GM10847 (cell line): ENCODE measurements around the gene PDLIM7.

Source experiments
- POLR2A ChIP-seq: IDR thresholded peaks from 2 replicates; pipeline ENCODE4 v1.6.1; 2011; ENCODE audit not compliant: insufficient read length; ENCODE audit errors: extremely low read depth

PDLIM7 gene

GRCh38 chr5:177443144-177443983 is 54.0 kb downstream of the PDLIM7 start:
- no peak for TF ChIP-seq POLR2A

- TF ChIP-seq POLR2A = no peak
Measured at GRCh38 chr5:177442066-177442826, 55.2 kb downstream of the PDLIM7 start.

DNA sequence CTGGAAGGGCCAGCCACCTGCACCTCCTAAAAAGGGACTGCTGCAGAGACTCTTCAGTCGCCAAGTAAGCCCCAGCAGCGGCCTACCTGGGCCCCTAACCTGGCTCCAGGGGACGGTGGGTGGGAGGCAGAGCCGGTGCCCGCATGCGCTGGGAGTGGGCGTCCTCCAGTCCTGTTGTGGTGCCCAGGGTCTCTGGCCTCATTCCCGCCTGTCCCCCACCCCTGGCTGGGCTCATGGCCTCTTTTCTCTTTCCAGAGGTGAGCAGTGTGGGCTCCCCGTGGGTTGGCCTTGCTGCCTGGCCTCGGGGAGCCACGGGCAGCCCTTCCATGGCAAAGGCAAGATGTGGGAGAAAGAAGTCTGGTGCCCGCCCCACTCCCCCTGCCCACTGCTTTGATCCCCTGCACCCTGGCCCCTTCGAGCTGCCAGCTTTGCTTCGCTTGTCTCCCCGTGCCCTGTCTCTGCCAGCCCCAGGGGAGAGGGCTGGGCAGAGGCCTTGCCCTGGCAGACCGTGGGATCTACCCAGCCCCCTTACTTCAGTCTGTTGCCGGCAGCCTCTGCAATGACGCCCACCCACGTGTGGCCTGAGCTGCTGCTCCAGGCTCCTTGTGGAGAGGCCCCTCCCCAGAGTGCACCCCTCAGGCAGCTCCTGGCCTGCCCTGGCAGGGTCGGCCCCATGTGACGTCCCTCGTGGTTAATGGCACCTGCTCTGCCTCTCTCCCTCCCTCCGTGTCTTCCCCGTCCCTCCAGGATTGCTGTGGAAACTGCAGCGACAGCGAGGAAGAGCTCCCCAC is 56.2 kb downstream of the PDLIM7 start:
- TF ChIP-seq POLR2A = no peak

- no peak for TF ChIP-seq POLR2A
Measured at GRCh38 chr5:177440211-177440989, 57.0 kb downstream of the PDLIM7 start.

GRCh38 chr5:177439518-177440053 is 57.8 kb downstream of the PDLIM7 start:
- no peak for TF ChIP-seq POLR2A

- no peak for TF ChIP-seq POLR2A
Measured at GRCh38 chr5:177438468-177438867, 58.9 kb downstream of the PDLIM7 start.

DNA sequence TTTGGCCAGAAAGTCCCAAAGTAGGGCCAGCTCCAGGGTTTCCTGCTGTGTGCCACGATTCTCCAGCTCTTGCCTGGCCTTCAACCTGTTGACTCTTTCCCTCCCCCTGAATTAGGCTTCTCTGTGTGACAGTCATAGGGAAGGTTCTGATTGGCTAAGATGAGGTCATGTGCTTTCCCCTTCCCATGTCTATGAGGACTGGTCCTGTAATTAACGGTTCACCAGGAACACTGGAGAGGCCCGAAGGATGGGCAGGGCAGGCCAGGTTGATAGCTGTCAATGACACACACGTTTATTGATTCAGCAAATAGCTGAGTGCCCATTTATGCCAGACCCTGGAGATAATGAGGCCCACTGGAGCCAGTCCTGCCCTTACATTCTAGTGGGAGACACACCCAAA is 59.8 kb downstream of the PDLIM7 start:
- no peak for TF ChIP-seq POLR2A

DNA sequence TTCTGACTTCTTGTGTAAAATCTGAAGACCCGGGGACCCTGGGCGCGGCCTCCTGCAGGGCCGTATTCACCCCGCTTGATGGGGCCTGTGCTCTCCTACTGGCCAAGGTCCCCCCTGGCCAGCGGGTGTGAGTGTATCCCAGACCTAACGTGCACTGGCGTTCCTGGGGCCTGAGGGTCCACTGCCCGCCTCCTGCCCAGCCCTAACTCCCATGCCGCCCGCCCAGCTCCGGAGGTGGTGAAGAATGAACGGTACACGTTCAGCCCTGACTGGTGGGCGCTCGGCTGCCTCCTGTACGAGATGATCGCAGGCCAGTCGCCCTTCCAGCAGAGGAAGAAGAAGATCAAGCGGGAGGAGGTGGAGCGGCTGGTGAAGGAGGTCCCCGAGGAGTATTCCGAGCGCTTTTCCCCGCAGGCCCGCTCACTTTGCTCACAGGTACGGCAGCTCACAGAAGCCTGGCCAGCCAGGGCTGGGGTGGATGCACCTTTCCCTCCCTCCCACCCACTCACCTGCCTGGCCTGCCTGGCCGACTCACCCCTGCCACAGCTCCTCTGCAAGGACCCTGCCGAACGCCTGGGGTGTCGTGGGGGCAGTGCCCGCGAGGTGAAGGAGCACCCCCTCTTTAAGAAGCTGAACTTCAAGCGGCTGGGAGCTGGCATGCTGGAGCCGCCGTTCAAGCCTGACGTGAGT is 61.4 kb downstream of the PDLIM7 start:
- TF ChIP-seq POLR2A = no peak

DNA sequence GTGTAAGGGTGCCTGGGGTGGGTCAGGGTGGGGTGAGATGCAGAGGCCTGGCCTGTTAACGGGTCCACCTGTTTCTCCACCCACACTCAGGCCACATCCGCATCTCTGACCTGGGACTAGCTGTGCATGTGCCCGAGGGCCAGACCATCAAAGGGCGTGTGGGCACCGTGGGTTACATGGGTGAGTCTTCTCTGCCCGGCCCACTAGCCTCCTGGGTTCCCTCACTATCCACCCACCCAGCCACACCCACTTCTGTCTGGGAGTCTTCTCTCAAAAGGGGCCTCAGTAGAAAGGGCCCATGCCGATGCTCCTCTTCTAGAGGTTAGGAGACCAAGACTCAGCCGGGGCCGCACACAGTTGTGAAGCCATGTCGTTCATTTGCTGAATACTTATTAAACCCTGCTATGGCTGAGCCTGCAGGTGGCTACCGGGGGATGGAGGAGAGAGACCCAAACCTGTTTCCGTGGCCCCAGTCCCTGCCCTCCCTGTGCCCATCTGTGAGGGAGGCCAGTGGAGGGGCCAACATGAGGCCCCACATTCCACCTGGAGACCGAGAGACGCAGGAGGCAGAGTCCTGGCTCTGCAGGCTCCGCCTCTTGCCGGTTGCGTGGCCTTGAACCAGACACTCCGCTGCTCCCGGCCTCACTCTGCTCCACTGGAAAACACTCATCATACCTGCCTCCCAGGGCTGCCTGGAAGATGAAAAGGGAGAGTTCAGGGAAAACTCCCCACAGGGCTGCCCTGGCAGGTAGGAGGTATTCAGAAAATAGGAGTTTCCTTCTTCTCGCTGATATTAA is 62.3 kb downstream of the PDLIM7 start:
- TF ChIP-seq POLR2A = no peak

DNA sequence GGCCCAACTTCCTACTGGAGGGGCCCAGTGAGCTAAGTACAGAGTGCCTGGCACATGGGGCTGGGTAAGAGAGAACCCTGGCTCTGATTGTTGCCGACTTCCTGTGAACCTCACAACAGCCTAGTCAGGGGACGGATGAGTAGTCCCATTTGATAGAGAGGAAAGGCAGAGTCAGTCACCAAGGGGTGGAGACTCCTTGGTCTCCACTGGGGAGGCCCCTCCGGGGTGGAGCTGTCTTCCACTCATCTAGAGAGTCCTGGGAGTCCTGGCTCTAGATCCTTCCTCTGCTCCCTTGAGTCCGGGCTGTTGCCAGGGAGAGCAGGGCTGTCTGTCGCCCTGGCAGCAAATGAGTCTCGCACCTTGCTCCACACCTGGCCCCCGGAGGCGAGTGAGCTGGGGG is 63.0 kb downstream of the PDLIM7 start:
- TF ChIP-seq POLR2A = no peak

DNA sequence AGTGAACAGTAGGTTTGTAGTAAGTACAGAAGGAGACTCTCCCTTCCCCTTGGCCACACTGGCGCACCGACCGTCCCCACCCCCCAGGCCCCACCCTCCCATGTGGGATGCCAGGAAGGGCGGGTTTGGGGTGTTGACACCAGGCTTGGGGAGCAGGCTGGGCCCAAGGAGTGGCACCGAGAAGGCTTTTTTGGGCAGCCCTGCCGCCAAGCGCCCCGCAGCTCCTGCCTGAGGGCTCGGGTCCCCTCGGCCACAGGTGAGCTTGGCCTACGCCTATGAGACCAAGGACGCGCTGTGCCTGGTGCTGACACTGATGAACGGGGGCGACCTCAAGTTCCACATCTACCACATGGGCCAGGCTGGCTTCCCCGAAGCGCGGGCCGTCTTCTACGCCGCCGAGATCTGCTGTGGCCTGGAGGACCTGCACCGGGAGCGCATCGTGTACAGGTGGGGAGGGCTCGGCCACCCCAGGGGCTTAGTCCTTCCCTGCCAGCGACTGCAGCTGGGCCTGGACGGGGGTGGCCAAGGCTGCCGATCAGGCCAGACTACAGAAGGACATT is 63.7 kb downstream of the PDLIM7 start:
- TF ChIP-seq POLR2A = no peak
